Activated CD8-positive, alpha-beta memory T cell treated with anti-CD3 and anti-CD28 coated beads for 36 hours (primary cell): ENCODE measurements around the gene CCDC137. TPM values are rescaled to one million over a fixed set of nuclear protein-coding genes. Genes with fewer than 3 reads are reported as not detected.
"Not testable (repeated sequence)": the region's sequence is repeated elsewhere in the genome, so short reads cannot be mapped to it uniquely, and the experiment has no call there.

Source experiments
- CTCF ChIA-PET: fragments of 350-600 bp; sonication (Branson Sonifier 250); formaldehyde crosslinking; loops from one replicate; lab custom pipeline; 2021; ENCODE audit warnings: antibody characterized with exemption; lab: Charles Lee
- POLR2A ChIA-PET: fragments of 350-600 bp; sonication (Branson Sonifier 250); formaldehyde crosslinking; loops from one replicate; lab custom pipeline; 2021; ENCODE audit warnings: antibody characterized with exemption; lab: Charles Lee
- total RNA-seq, 2 experiments: library from RNA; stranded (reverse); gene quantifications; one replicate each; pipeline ENCODE4 v1.2.3, GENCODE V29; 2021

The CCDC137 gene, protein sequence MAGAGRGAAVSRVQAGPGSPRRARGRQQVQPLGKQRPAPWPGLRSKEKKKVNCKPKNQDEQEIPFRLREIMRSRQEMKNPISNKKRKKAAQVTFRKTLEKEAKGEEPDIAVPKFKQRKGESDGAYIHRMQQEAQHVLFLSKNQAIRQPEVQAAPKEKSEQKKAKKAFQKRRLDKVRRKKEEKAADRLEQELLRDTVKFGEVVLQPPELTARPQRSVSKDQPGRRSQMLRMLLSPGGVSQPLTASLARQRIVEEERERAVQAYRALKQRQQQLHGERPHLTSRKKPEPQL
- total RNA-seq = 10 to 100 TPM; 68.7 to 71.9 TPM

DNA sequence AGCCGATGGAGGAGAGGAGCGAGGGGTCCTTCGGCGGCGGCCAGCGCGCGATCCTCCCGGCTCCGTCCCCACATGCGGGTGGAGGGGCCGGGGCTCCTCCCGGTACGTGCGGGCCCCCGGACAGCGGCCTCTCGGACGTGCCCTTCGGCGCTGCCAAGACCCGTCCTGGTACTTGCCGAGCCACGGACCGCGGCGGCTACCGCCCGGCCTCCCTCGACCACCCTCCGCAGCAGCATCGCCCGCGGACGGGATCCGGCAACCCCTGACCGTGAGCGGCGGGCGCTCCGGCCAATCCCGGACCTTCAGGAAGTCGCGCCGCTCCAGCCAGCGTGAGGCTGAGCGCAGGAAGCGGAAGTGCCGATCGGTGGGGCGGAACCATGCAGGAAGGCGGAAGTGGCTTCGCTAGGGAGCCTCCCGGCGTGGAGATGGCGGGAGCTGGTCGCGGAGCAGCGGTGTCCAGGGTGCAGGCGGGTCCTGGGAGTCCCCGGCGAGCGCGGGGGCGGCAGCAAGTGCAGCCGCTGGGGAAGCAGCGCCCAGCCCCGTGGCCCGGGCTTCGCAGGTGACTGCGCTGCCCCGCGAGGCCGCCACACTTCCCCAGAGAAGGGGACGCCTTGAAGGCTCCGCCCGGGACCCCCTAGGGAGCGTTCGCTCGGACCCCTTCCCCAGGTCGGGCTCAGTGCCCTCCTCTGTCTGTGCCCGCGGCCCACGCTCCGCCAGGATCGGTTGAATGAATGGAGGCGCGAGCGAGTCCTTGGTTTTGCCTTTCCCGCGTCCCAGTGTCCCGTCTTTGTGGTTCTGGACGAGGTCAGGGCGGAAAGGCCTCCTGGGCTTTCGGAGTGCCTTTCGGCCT lies at the start of gene CCDC137, which contains the start of gene OXLD1:
TSS of gene CCDC137 (plus strand) at position 396 of the 850 bp plus-strand sequence. CDS start at position 426, 30 bp downstream.
TSS of gene OXLD1 (minus strand) at position 264 of the 850 bp plus-strand sequence. CDS start at position 236, 28 bp downstream.
- ChIA-PET CTCF (no interaction called here), POLR2A (interaction anchor here (0.5 to 1.5 kb wide), 6 partner anchors 17 to 193 kb away, joined by 3 to 6 read pairs (median 3); partner anchors contain the start of genes ARL16, HGS and MRPL12)

GRCh38 chr17:81616877-81617276 lies 49.7 kb upstream of the CCDC137 start:
- ChIA-PET POLR2A (no interaction called here), CTCF (interaction anchor here (2.0 kb wide), 1 partner anchor 16 kb away, joined by 6 read pairs; no protein-coding TSS in a partner anchor)

DNA sequence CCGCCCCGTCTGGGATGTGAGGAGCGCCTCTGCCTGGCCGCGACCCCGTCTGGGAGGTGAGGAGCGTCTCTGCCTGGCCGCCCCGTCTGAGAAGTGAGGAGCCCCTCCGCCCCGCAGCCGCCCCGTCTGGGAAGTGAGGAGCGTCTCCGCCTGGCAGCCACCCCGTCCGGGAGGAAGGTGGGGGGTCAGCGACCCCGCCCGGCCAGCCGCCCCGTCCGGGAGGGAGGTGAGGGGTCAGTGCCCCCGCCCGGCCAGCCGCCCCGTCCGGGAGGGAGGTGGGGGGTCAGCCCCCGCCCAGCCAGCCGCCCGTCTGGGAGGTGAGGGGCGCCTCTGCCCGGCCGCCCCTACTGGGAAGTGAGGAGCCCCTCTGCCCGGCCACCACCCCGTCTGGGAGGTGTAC lies 48.2 kb upstream of the CCDC137 start:
- CTCF ChIA-PET, POLR2A ChIA-PET: not testable (repeated sequence)

DNA sequence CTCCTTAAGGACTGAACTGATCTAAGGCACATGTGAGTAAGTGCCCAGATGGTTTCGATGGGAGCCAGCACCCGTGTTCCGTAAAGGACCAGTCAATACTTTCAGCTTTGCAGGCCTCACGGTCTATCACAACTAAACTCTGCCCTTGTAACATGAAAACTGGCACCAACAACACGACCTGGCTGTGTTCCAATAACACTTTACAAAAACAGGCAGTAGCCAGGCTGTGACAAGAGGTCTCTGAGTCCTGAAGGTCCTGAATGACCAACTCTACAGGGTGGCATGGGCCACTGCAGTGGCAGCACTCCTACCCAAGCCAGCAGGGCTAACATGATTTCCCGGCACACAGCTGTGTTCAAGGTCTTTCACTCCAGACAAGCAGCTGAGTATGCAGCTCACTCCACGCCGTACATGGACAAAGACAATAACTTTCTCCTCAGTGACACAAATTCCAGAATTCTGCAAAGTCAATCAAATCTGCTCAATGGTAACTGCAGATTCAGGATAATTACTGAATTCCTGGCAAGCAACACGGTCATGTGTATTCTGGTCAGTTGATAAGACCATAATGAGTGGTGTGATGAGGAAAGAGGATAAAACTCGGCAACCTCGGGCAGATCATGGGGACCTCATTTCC lies 44.9 kb upstream of the CCDC137 start:
- ChIA-PET POLR2A (no interaction called here), CTCF (no interaction called here)

GRCh38 chr17:81630274-81630673 lies 36.3 kb upstream of the CCDC137 start:
- ChIA-PET POLR2A (interaction anchor here (0.7 kb wide), 1 partner anchor 14 kb away, joined by 20 read pairs; no protein-coding TSS in a partner anchor), CTCF (no interaction called here)

DNA sequence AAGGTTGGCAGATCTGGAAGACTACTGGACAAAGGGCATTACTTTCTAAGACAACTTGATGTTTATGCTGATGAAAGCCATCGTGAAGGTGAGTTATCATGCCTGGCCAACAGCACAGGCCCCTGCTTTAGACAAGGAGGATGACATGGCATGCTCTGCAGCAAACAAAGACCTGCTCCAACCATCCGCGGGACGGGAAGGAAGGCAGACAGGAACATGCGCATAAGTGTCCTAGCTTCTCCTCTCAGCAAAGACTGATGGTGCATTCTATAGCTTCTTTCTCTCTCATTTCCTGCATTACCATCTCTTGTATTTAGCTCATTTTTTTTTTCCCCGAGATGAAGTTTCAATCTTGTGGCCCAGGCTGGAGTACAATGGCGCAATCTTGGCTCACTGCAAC lies 35.1 kb upstream of the CCDC137 start:
- ChIA-PET CTCF (no interaction called here), POLR2A (no interaction called here)

DNA sequence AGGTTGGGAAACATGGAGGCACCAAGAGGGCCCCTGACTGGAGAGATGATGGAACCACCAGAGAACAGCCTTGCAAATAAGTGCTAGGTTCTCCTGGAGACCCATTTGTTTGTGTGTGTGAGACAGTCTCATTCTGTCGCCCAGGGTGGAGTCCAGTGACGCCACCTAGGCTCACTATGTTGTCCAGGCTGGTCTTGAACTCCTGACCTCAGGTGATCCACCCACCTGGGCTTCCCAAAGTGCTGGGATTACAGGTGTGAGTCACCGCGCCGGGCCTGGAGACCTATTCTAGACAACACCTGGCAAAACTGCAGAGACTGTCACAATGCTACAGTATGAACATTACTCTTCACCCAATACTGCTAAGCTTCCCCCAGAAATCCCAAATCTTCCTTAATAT lies 31.1 kb upstream of the CCDC137 start:
- ChIA-PET CTCF (interaction anchor here (0.9 kb wide), 1 partner anchor 74 kb away, joined by 4 read pairs; no protein-coding TSS in a partner anchor), POLR2A (no interaction called here)

DNA sequence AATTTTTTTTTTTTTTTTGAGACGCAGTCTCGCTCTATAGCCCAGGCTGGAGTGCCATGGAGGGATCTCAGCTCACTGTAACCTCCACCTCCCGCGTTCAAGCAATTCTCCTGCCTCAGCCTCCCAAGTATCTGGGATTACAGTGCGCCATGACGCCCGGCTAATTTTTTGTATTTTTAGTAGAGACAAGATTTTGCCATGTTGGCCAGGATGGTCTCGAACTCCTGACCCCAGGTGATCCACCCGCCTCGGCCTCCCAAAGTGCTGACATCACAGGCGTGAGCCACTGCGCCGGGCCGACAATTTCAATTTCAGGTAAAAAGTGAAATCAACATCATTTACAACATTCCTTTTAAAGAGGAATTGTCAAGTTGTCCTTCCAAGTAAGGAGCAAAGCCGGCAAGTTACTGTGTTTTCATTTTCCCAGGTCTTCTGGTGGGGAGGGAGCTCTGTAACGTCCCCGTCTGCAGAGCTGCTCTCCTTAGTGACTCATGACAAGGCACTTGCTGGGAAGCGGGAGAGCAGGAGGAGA lies 30.5 kb upstream of the CCDC137 start:
- ChIA-PET CTCF (interaction anchor here (1.3 kb wide), 1 partner anchor 34 kb away, joined by 3 read pairs; no protein-coding TSS in a partner anchor), POLR2A (no interaction called here)

- ChIA-PET POLR2A (no interaction called here), CTCF (interaction anchor here (1.3 kb wide), 1 partner anchor 35 kb away, joined by 3 read pairs; no protein-coding TSS in a partner anchor)
Observed at GRCh38 chr17:81636505-81637288, 29.8 kb upstream of the CCDC137 start, which contains the start of the genes NPLOC4 and TSPAN10. Gene NPLOC4 (minus strand): TSS chr17:81637112. CDS start chr17:81636930, 182 bp downstream. Gene TSPAN10 (plus strand): TSS chr17:81637196. CDS start chr17:81642413, 5,217 bp downstream.

- ChIA-PET CTCF (interaction anchor here (1.2 kb wide), 1 partner anchor 20 kb away, joined by 4 read pairs; no protein-coding TSS in a partner anchor), POLR2A (no interaction called here)
Observed at GRCh38 chr17:81638683-81639082, 27.9 kb upstream of the CCDC137 start.

DNA sequence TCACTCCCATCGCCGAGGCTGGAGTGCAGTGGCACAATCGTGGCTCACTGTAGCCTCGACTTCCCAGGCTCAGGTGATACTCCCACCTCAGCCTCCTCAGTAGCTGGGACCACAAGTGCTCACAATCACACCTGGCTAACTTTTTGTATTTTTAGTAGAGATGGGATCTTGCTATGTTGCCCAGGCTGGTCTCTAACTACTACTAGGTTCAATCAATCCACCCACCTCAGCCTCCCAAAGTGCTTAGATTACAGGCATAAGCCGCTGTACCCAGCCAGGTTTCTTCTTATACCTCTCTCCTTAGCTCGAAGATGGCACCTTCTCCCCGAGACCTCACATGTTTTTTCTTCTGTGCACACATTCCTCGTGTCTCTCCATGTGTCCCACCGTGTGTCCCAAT lies 26.5 kb upstream of the CCDC137 start:
- POLR2A ChIA-PET = no interaction called here
- CTCF ChIA-PET = interaction anchor here (0.5 to 0.7 kb wide), 3 partner anchors 9 to 713 kb away, joined by 3 read pairs; no protein-coding TSS in a partner anchor

DNA sequence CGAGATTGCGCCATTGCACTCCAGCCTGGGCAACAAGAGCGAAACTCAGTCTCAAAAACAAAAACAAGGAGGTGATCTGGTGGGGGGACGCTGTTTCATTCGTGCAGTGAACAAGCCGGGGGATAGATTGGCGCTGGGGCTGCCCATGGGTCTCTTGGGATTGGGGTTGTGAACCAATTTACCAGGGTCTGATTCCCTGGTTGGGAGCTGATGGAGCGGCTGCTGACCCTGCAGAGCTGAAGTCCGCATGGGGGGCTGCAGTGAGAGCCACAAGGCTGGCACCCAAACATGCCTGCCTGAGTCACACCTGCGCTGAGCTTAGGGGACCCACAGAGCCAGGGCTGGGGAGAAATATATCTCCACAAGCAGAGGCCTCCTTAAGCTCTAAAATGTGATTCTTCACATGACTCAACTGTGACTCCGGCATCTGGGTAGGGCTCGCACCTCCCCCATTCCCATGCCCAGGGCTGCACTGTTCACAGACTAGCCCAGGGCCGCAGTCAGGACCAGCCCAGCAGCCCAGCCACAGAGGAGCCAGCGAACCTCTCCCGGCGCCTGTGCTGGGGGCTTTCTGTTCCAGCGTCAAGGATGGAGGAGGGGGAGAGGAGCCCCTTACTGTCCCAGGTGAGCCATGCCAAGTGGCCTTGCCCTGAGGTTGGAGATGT lies 24.6 kb upstream of the CCDC137 start:
- POLR2A ChIA-PET = no interaction called here

GRCh38 chr17:81644496-81644895 lies 22.0 kb upstream of the CCDC137 start:
- ChIA-PET POLR2A (no interaction called here), CTCF (no interaction called here)

More for the DNA sequence above, 24.6 kb upstream of the CCDC137 start:
- CTCF ChIA-PET = no interaction called here

DNA sequence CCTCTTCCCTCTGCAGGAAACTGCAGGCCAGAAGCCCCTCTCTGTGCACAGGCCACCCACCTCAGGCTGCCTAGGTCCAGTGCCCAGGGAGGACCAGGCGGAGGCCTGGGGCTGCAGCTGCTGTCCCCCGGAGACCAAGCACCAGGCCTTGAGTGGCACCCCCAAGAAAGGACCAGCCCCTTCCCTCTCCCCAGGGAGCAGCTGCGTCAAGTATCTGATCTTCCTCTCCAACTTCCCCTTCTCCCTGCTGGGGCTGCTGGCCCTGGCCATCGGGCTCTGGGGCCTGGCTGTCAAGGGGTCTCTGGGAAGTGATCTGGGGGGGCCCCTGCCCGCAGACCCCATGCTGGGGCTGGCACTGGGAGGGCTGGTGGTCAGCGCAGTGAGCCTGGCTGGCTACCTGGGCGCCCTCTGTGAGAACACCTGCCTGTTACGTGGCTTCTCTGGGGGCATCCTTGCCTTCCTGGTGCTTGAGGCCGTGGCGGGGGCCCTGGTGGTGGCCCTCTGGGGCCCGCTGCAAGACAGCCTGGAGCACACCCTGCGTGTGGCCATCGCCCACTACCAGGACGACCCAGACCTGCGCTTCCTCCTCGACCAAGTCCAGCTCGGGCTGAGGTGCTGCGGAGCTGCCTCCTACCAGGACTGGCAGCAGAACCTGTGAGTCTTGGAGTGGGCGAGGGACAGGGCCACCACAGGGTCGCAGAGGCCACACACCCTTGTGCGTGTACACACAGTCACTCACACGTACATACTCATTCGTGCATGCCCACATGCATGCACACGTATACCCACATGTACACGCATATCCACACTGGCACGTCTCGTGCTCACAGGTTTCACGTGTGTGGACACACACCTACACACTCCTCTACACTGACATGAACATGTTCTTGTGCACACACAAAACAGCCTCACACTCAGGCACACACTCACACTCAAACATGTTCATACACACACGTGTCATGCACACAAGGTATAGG lies 21.3 kb upstream of the CCDC137 start:
- CTCF ChIA-PET = no interaction called here

DNA sequence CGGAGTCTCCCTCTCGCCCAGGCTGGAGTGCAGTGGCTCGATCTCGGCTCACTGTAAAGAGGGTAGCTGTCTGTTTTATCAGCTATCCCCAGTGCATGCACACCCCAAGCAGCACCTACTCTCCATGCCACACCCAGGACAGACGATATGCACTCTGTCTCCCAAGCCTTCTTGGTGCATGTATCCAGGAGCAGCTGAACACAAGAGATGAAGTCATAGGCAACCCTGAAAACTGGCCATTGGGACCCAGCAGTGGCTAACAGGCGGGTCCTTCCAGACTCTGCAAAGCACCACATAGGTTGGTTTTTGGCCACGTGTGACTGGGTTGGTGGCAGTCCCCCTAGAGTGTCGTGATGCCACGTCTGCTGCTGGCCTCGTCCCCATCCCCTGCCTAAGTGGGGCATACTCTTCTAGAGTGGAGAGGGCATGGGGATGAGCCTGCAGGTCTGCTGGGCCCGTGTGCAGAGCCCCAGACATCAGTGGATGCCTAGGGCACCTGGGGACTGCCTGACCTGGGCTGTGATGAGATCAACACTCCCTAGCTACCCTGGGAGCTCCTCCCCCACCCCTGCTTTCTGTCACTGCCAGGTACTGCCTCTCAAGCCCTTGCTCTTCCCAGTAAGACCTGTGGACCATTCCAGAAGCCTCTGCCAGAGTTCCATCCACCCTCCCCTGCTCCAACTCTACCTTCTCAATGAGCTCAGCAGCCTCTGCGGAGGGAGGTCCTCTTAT lies 19.5 kb upstream of the CCDC137 start:
- CTCF ChIA-PET = no interaction called here
- POLR2A ChIA-PET = no interaction called here

More for the DNA sequence above, 21.3 kb upstream of the CCDC137 start:
- POLR2A ChIA-PET = no interaction called here

DNA sequence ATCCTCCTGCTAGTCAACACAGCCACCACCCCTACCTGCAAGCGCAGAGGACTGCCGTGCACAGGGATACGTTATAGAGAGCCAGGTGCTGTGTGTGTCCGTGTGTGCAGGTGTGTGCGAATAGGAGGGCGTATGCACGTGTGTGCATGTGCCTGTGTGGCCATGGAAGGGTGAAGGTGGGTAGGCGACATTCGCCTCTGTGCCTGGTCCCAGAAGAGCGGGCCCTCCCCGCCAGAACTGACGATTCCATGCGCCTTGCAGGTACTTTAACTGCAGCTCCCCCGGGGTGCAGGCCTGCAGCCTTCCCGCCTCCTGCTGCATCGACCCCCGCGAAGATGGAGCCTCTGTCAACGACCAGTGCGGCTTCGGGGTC lies 18.9 kb upstream of the CCDC137 start:
- ChIA-PET CTCF (interaction anchor here (0.6 kb wide), 2 partner anchors 8 to 824 kb away, joined by 3 read pairs; no protein-coding TSS in a partner anchor), POLR2A (no interaction called here)
